ENCODE measurements around the gene PPFIA2.
"Not testable (repeated sequence)": the region's sequence is repeated elsewhere in the genome, so short reads cannot be mapped to it uniquely, and the experiment has no call there.

PPFIA2 gene

GRCh38 chr12:81668475-81668874 lies 90.7 kb downstream of the PPFIA2 start:
- no peak for DNase-seq (ENCODE audit: low read depth)

- not testable (repeated sequence) for DNase-seq (ENCODE audit: low read depth)
Measured at GRCh38 chr12:81659310-81659709, 99.8 kb downstream of the PPFIA2 start.

- DNase-seq (ENCODE audit: low read depth): no peak
Measured at GRCh38 chr12:81644503-81644902, 114.6 kb downstream of the PPFIA2 start.

- no peak for DNase-seq (ENCODE audit: low read depth)
Measured at GRCh38 chr12:81639196-81639595, 120.0 kb downstream of the PPFIA2 start.

GRCh38 chr12:81633127-81633526 lies 126.0 kb downstream of the PPFIA2 start:
- no peak for DNase-seq (ENCODE audit: low read depth)

- DNase-seq (ENCODE audit: low read depth): no peak
Measured at GRCh38 chr12:81627336-81628189, 131.6 kb downstream of the PPFIA2 start.

- no peak for DNase-seq (ENCODE audit: low read depth)
Measured at GRCh38 chr12:81626406-81626805, 132.7 kb downstream of the PPFIA2 start.

- DNase-seq (ENCODE audit: low read depth): no peak
Measured at GRCh38 chr12:81617915-81618314, 141.2 kb downstream of the PPFIA2 start.

GRCh38 chr12:81615026-81615588 lies 144.0 kb downstream of the PPFIA2 start:
- DNase-seq (ENCODE audit: low read depth): no peak

- no peak for DNase-seq (ENCODE audit: low read depth)
Measured at GRCh38 chr12:81610955-81611889, 147.9 kb downstream of the PPFIA2 start.

GRCh38 chr12:81597928-81598604 lies 161.1 kb downstream of the PPFIA2 start:
- DNase-seq (ENCODE audit: low read depth): no peak

GRCh38 chr12:81596558-81596957 lies 162.6 kb downstream of the PPFIA2 start:
- no peak for DNase-seq (ENCODE audit: low read depth)

- no peak for DNase-seq (ENCODE audit: low read depth)
Measured at GRCh38 chr12:81591256-81591655, 167.9 kb downstream of the PPFIA2 start.

GRCh38 chr12:81590703-81591102 lies 168.4 kb downstream of the PPFIA2 start:
- DNase-seq (ENCODE audit: low read depth): not testable (repeated sequence)

GRCh38 chr12:81588235-81589008 lies 170.7 kb downstream of the PPFIA2 start:
- DNase-seq (ENCODE audit: low read depth): no peak

GRCh38 chr12:81585787-81586186 lies 173.4 kb downstream of the PPFIA2 start:
- DNase-seq (ENCODE audit: low read depth): no peak

- no peak for DNase-seq (ENCODE audit: low read depth)
Measured at GRCh38 chr12:81573228-81573627, 185.9 kb downstream of the PPFIA2 start.

GRCh38 chr12:81572411-81572810 lies 186.7 kb downstream of the PPFIA2 start:
- DNase-seq (ENCODE audit: low read depth): no peak

- no peak for DNase-seq (ENCODE audit: low read depth)
Measured at GRCh38 chr12:81570234-81570633, 188.9 kb downstream of the PPFIA2 start.

- no peak for DNase-seq (ENCODE audit: low read depth)
Measured at GRCh38 chr12:81564237-81564636, 194.9 kb downstream of the PPFIA2 start.

- DNase-seq (ENCODE audit: low read depth): no peak
Measured at GRCh38 chr12:81558031-81558430, 201.1 kb downstream of the PPFIA2 start.
